Endothelial cell of umbilical vein (primary cell): ENCODE measurements around the gene SLC13A5. TPM values are rescaled to one million over a fixed set of nuclear protein-coding genes. Genes with fewer than 3 reads are reported as not detected.

Experiments used
- BruUV-seq: library from RNA; stranded (reverse); fragments of 400-500 nt; replicated peaks from 2 replicates; lab custom pipeline; 2021; lab: Mats Ljungman, UMichigan
- CTCF ChIA-PET: fragments of 300-600, 350-600 bp; sonication (Branson Sonifier 250); formaldehyde crosslinking; loops from one replicate; lab custom pipeline; 2021; ENCODE audit warnings: antibody characterized with exemption, inconsistent platforms; lab: Charles Lee
- POLR2A ChIA-PET: fragments of 300-600, 350-600 bp; sonication (Branson Sonifier 250); formaldehyde crosslinking; loops from one replicate; lab custom pipeline; 2021; ENCODE audit warnings: antibody characterized with exemption, inconsistent platforms; lab: Charles Lee
- DNase-seq: peaks from one replicate; pipeline ENCODE4 v3.0.0-alpha.2; 2011; ENCODE audit warnings: low read depth, low spot score
- FAIRE-seq: peaks from 2 replicates; lab custom pipeline; 2011; peaks lifted over from hg19 to GRCh38; lab: Jason Lieb, UNC
- H2AFZ ChIP-seq: 2 replicates; pipeline ENCODE4 v1.6.0; 2012; ENCODE audit warnings: low read depth, low read length, control low read depth, inconsistent platforms
- H3K27ac ChIP-seq: 2 replicates; pipeline ENCODE4 v1.5.1; 2011; ENCODE audit warnings: low read depth, mild to moderate bottlenecking, control low read depth, low read length, moderate library complexity; ENCODE audit not compliant: insufficient read depth
- H3K27me3 ChIP-seq, 2 experiments: 2 replicates each; pipeline versions ENCODE4 v1.6.0 to v1.6.1; 2011; ENCODE audit warnings: low read length in 2 of 2, mixed read lengths in 1 of 2; ENCODE audit not compliant: control insufficient read depth in 2 of 2, insufficient read depth in 2 of 2
- H3K36me3 ChIP-seq, 2 experiments: 2 replicates in 1 of 2; 3 replicates in 1 of 2; pipeline ENCODE4 v1.5.1; 2011; ENCODE audit warnings: low read length in 2 of 2, mild to moderate bottlenecking in 1 of 2, moderate library complexity in 1 of 2; ENCODE audit not compliant: control insufficient read depth in 2 of 2, insufficient read depth in 2 of 2; ENCODE audit errors: extremely low read depth in 1 of 2
- H3K4me1 ChIP-seq: 3 replicates; pipeline ENCODE4 v1.5.1; 2011; ENCODE audit warnings: mild to moderate bottlenecking, low read length; ENCODE audit not compliant: control insufficient read depth, insufficient read depth; ENCODE audit errors: extremely low read depth
- H3K4me2 ChIP-seq: 2 replicates; pipeline ENCODE4 v1.6.1; 2011; ENCODE audit warnings: low read length, control low read depth, mixed read lengths; ENCODE audit not compliant: insufficient read depth
- H3K4me3 ChIP-seq, 3 experiments: fragments of 200-600 bp in 1 of 3; sonication (generic), shearing (Covaris generic) in 1 of 3; replicated peaks in 1 of 3; 2 replicates each; pipeline ENCODE4 v1.5.1; 2011 to 2016; ENCODE audit warnings: control low read depth in 3 of 3, low read length in 3 of 3, mild to moderate bottlenecking in 2 of 3, inconsistent platforms in 1 of 3, low read depth in 1 of 3, moderate library complexity in 1 of 3; ENCODE audit not compliant: insufficient read depth in 1 of 3
- H3K79me2 ChIP-seq: 2 replicates; pipeline ENCODE4 v1.6.0; 2012; ENCODE audit warnings: low read length, inconsistent platforms; ENCODE audit not compliant: control insufficient read depth, insufficient read depth
- H3K9ac ChIP-seq: replicated peaks from 2 replicates; pipeline ENCODE3; 2011; ENCODE audit warnings: low read length, control low read depth; ENCODE audit not compliant: insufficient read depth; ENCODE audit errors: extremely low read depth
- H3K9me1 ChIP-seq: replicated peaks from 3 replicates; pipeline ENCODE4 v1.6.0; 2011; ENCODE audit warnings: mild to moderate bottlenecking, low read length; ENCODE audit not compliant: control insufficient read depth, insufficient read depth; ENCODE audit errors: extremely low read depth
- H3K9me3 ChIP-seq: replicated peaks from 2 replicates; pipeline ENCODE4 v1.5.1; 2012; ENCODE audit warnings: low read length, inconsistent platforms; ENCODE audit not compliant: control insufficient read depth, insufficient read depth
- H4K20me1 ChIP-seq: replicated peaks from 2 replicates; pipeline ENCODE3; 2011; ENCODE audit warnings: mild to moderate bottlenecking, low read length; ENCODE audit not compliant: control insufficient read depth, insufficient read depth; ENCODE audit errors: extremely low read depth
- CTCF ChIP-seq, 2 donors: IDR thresholded peaks; 1 replicate in 1 of 2; 2 replicates in 1 of 2; pipeline ENCODE4 v1.5.1; 2011; ENCODE audit warnings: low read length in 2 of 2, mild to moderate bottlenecking in 2 of 2, moderate library complexity in 2 of 2, control low read depth in 1 of 2, inconsistent platforms in 1 of 2, low read depth in 1 of 2; ENCODE audit not compliant: insufficient read depth in 1 of 2; ENCODE audit errors: extremely low read depth in 1 of 2
- EZH2 ChIP-seq: IDR thresholded peaks from 2 replicates; pipeline ENCODE4 v1.6.1; 2012; ENCODE audit warnings: borderline replicate concordance, low read depth, mild to moderate bottlenecking, moderate library complexity, low read length, inconsistent platforms; ENCODE audit not compliant: severe bottlenecking
- FOS ChIP-seq: IDR thresholded peaks from 2 replicates; pipeline ENCODE4 v1.6.1; 2011; ENCODE audit warnings: mild to moderate bottlenecking, low read length, moderate library complexity, borderline replicate concordance; ENCODE audit not compliant: insufficient read depth
- JUN ChIP-seq: IDR thresholded peaks from 2 replicates; pipeline ENCODE4 v1.6.1; 2011; ENCODE audit warnings: borderline replicate concordance, low read depth; ENCODE audit not compliant: insufficient read length, insufficient read depth
- dilution Hi-C: fragments of 300-500 bp; cut with MboI; formaldehyde crosslinking; loops from one replicate; pipeline ENCODE4 v1.15.0; 2019; ENCODE audit warnings: low sequenced_read_pairs; ENCODE audit not compliant: extremely low pct_ligation_motif_present
- intact Hi-C: fragments of 100-400 bp; cut with micrococcal nuclease; formaldehyde crosslinking; loops from one replicate; pipeline ENCODE4 v1.10.0; 2022
- polyA plus RNA-seq, 4 experiments: library from polyadenylated mRNA; depleted of rRNA in 3 of 4; stranded (reverse) in 3 of 4; unstranded in 1 of 4; fragments of >200 nt; gene quantifications; 2 replicates each; pipeline versions ENCODE4 v1.2.1 to v1.2.3, GENCODE V29; 2011 to 2012; ENCODE audit warnings: missing spikeins in 1 of 4
- total RNA-seq: library from RNA; stranded (reverse); gene quantifications from 2 replicates; pipeline ENCODE4 v1.2.3, GENCODE V29; 2021
- TF ChIP-seq, protein P1 (sequence below): IDR thresholded peaks from 2 replicates; pipeline ENCODE4 v1.6.1; 2011; ENCODE audit not compliant: insufficient read depth, insufficient read length

Gene SLC13A5
- total and polyA plus RNA-seq, 2 donors (not counting 3 experiments of a cell fraction or from before 2014, with no cell fraction given): 0.03 TPM; not detected in 1

- no peak overlapping the region for H3K4me3 ChIP-seq
- no peak for DNase-seq
- intact Hi-C loops: no loop called here
- no peak overlapping the region for H3K27ac ChIP-seq
- H3K9me1 ChIP-seq: no peaks in the 10 kb centered on the region
- no peak for FAIRE-seq
- no peaks in the 10 kb centered on the region for H3K4me1 ChIP-seq
- no peak for TF ChIP-seq JUN
- TF ChIP-seq FOS: no peak
- TF ChIP-seq, protein P1, sequence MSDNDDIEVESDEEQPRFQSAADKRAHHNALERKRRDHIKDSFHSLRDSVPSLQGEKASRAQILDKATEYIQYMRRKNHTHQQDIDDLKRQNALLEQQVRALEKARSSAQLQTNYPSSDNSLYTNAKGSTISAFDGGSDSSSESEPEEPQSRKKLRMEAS: no peak
- TF ChIP-seq EZH2: no peak
- ChIA-PET POLR2A (no interaction called here), CTCF (no interaction called here)
- H2AFZ ChIP-seq: no peak overlapping the region
- H3K4me2 ChIP-seq: no peak overlapping the region
- no peaks in the 10 kb centered on the region for H4K20me1 ChIP-seq
- no TSS peak for BruUV-seq
- no peaks in the 10 kb centered on the region for H3K27me3 ChIP-seq
- H3K9me3 ChIP-seq: no peaks in the 10 kb centered on the region
- no peak overlapping the region for H3K9ac ChIP-seq
- dilution Hi-C loops: no loop called here
- H3K36me3 ChIP-seq: peaks cover 0 to 9% of the 10 kb centered on the region in 2 experiments
- H3K79me2 ChIP-seq: no peaks in the 10 kb centered on the region
Observed at GRCh38 chr17:6761779-6762178, 48.6 kb upstream of the SLC13A5 start.

DNA sequence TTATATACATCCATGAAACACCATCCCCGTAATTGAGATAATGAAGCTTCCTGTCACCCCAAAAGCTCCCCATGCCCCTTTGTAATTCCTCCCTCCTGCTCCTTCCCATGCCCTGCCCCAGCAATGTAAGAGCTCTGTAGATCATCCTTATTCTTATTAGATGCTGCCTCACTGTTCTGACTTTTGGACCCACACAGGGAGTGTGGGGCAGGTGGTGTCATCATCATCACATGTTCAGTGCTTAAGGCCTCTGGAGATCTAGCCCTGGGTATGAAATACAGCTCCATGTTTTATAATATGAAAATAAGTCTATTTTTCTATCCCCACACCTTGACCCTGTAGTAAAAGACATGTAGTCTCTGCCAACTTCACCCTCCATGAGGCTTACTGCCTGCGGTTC lies 44.6 kb upstream of the SLC13A5 start:
- dilution Hi-C loops (no loop called here), intact Hi-C loops (no loop called here)
- Histone ChIP-seq H3K9me3 (no peaks in the 10 kb centered on the region), H3K36me3 (peaks cover 0 to 7% of the 10 kb centered on the region in 2 experiments), H3K4me1 (peaks cover 22% of the 10 kb centered on the region), H3K27ac (no peak overlapping the region), H3K9ac (no peak overlapping the region), H4K20me1 (no peaks in the 10 kb centered on the region), H2AFZ (no peak overlapping the region), H3K4me3 (no peak overlapping the region), H3K27me3 (no peaks in the 10 kb centered on the region), H3K79me2 (no peaks in the 10 kb centered on the region), H3K9me1 (no peaks in the 10 kb centered on the region), H3K4me2 (no peak overlapping the region)
- DNase-seq (no peak), FAIRE-seq (no peak)
- ChIA-PET POLR2A (no interaction called here), CTCF (interaction anchor here (0.6 kb wide), 1 partner anchor 8 kb away, joined by 3 read pairs; no protein-coding TSS in a partner anchor)
- no TSS peak for BruUV-seq
- TF ChIP-seq CTCF (IDR thresholded peaks at IDR 0.05; ENCODE audit: extremely low read depth in 1 of 2, insufficient read depth in 1 of 2, low read depth in 1 of 2, low read length in 2 of 2): no peak
